K562 (cell line): ENCODE results near the gene TRIM27. TPM values are rescaled to one million over a fixed set of nuclear protein-coding genes. Genes with fewer than 3 reads are reported as not detected.

Source experiments
- ADNP ChIP-seq: fragments of 200-800 bp; sonication (Bioruptor generic); IDR thresholded peaks from 2 replicates; pipeline ENCODE4 v1.6.1; 2016; ENCODE audit warnings: missing genetic modification characterization, missing compliant biosample characterization
- ARID3B ChIP-seq: fragments of 250-450 bp; sonication (Bioruptor Pico); IDR thresholded peaks from 2 replicates; pipeline ENCODE4 v1.4.0; 2020; ENCODE audit warnings: borderline replicate concordance
- ATF1 ChIP-seq, 2 experiments: fragments of 450-650 bp in 1 of 2; IDR thresholded peaks; 2 replicates each; pipeline ENCODE4 v1.6.1; 2016; ENCODE audit warnings: missing compliant biosample characterization in 1 of 2, missing genetic modification characterization in 1 of 2
- CREM ChIP-seq: IDR thresholded peaks from 2 replicates; pipeline ENCODE4 v1.6.1; 2014; ENCODE audit warnings: antibody characterized with exemption, low read depth
- GMEB1 ChIP-seq: fragments of 250-450 bp; sonication (Bioruptor Pico); IDR thresholded peaks from 2 replicates; pipeline ENCODE4 v1.4.0; 2020; ENCODE audit warnings: mild to moderate bottlenecking
- HIVEP1 ChIP-seq: fragments of 250-450 bp; sonication (Bioruptor Pico); IDR thresholded peaks from 2 replicates; pipeline ENCODE4 v1.4.0; 2020; ENCODE audit warnings: mild to moderate bottlenecking
- HOMEZ ChIP-seq: fragments of 250-450 bp; sonication (Bioruptor Pico); IDR thresholded peaks from 2 replicates; pipeline ENCODE4 v1.4.0; 2020; ENCODE audit warnings: mild to moderate bottlenecking, moderate library complexity
- MCM7 ChIP-seq, 2 experiments: fragments of 450-650 bp; IDR thresholded peaks; 2 replicates each; pipeline ENCODE4 v1.6.1; 2016 to 2018
- MTA1 ChIP-seq: fragments of 450-650 bp; IDR thresholded peaks from 2 replicates; pipeline ENCODE4 v1.6.1; 2017; ENCODE audit warnings: borderline replicate concordance
- NR0B1 ChIP-seq: fragments of 450-650 bp; IDR thresholded peaks from one replicate; pipeline ENCODE4 v1.6.1; 2018; ENCODE audit warnings: mild to moderate bottlenecking, moderate library complexity; ENCODE audit not compliant: partially characterized antibody
- PHF8 ChIP-seq: fragments of 200-600 bp; sonication (generic); IDR thresholded peaks from 2 replicates; pipeline ENCODE4 v1.6.1; 2012; ENCODE audit warnings: mixed run types, mild to moderate bottlenecking, inconsistent platforms, low read length, moderate library complexity, borderline replicate concordance
- RBM39 ChIP-seq: fragments of 200-400 bp; formaldehyde crosslinking; optimal IDR thresholded peaks from 2 replicates; pipeline ENCODE3; 2018; ENCODE audit warnings: low read depth, low read length
- ZBTB11 ChIP-seq, 3 experiments: fragments of 200-800 bp in 1 of 3; fragments of 250-450 bp in 1 of 3; fragments of 450-650 bp in 1 of 3; sonication (Bioruptor Pico) in 1 of 3; sonication (Bioruptor generic) in 1 of 3; formaldehyde crosslinking in 1 of 3; IDR thresholded peaks; 2 replicates each; pipeline versions ENCODE4 v1.6.1 to v1.8.0; 2016 to 2022; ENCODE audit warnings: mild to moderate bottlenecking in 2 of 3, missing genetic modification characterization in 2 of 3, missing compliant biosample characterization in 1 of 3, moderate library complexity in 1 of 3
- ZNF655 ChIP-seq: fragments of 250-450 bp; sonication (Bioruptor Pico); IDR thresholded peaks from 2 replicates; pipeline ENCODE4 v1.5.0; 2021
- ZNF780A ChIP-seq: fragments of 250-450 bp; sonication (Bioruptor Pico); IDR thresholded peaks from 2 replicates; pipeline ENCODE4 v1.5.0; 2021; ENCODE audit warnings: mild to moderate bottlenecking
- polyA plus RNA-seq, 8 experiments: library from polyadenylated mRNA; depleted of rRNA in 4 of 8; stranded (reverse) in 5 of 8; unstranded in 3 of 8; fragments of >200 nt; fragmentation: Nextera tagmentation in 2 of 8; fragmentation: Illumina TruSeq in 1 of 8; extraction: Ambion mirVana in 2 of 8; extraction: Trizol in 1 of 8; gene quantifications; 2 replicates each; pipeline versions ENCODE4 v1.2.1 to v1.2.3, GENCODE V29; 2011 to 2014; ENCODE audit warnings: inconsistent platforms in 1 of 8, missing spikeins in 1 of 8
- total RNA-seq, 7 experiments: library from RNA; depleted of rRNA in 6 of 7; stranded (reverse); fragments of >200 nt in 6 of 7; fragmentation: Illumina TruSeq in 2 of 7; extraction: Trizol in 2 of 7; gene quantifications; 2 replicates each; pipeline versions ENCODE4 v1.2.1 to v1.2.3, GENCODE V29; 2011 to 2021; ENCODE audit warnings: low replicate concordance in 1 of 7

TRIM27 gene
- total and polyA plus RNA-seq, 9 of the 15 experiments (the other 6 are each of a cell fraction or from before 2014, with no cell fraction given): 37.7 to 235 (median 122) TPM

- TF ChIP-seq ZBTB11 (CRISPR knock-in tag; IDR thresholded peaks at IDR 0.05): no peak
- TF ChIP-seq ATF1 (CRISPR knock-in tag; IDR thresholded peaks at IDR 0.05): no peak
- TF ChIP-seq ATF1 (tag; IDR thresholded peaks at IDR 0.05): peak; percentile 53; the same call in 1 of the 2 replicates
- TF ChIP-seq NR0B1: no peak
- TF ChIP-seq PHF8: no peak; the same call in 1 of the 2 replicates
- no peak for TF ChIP-seq ARID3B
- TF ChIP-seq ZNF655 (CRISPR knock-in tag): no peak
- no peak for TF ChIP-seq RBM39
- peak; percentile 99 for TF ChIP-seq ADNP (tag)
- peak; percentile 72; the same call in 1 of the 2 replicates for TF ChIP-seq MTA1
- no peak for TF ChIP-seq MCM7 (IDR thresholded peaks at IDR 0.05)
- TF ChIP-seq CREM: peak; percentile 59; the same call in 1 of the 2 replicates
- no peak for TF ChIP-seq HIVEP1 (CRISPR knock-in tag)
- no peak for TF ChIP-seq ZNF780A (CRISPR knock-in tag)
- TF ChIP-seq HOMEZ (CRISPR knock-in tag): no peak
- TF ChIP-seq GMEB1 (CRISPR knock-in tag): no peak
These were observed 42.6 kb downstream of the TRIM27 start (continued) for GRCh38 chr6:28880894-28881780.
